Neural progenitor cell (in vitro differentiated cells): ENCODE data around the gene GUCY1B1.

ENCODE experiments used
- EZH2 ChIP-seq: fragments of 200-600 bp; sonication (generic); IDR thresholded peaks from 2 replicates; pipeline ENCODE4 v1.6.1; 2017; ENCODE audit warnings: antibody characterized with exemption, mild to moderate bottlenecking, moderate library complexity
- TF ChIP-seq, protein P1 (sequence below): fragments of 200-600 bp; sonication (generic); IDR thresholded peaks from 2 replicates; pipeline ENCODE4 v1.5.1; 2017; ENCODE audit warnings: antibody characterized with exemption, mild to moderate bottlenecking

DNA sequence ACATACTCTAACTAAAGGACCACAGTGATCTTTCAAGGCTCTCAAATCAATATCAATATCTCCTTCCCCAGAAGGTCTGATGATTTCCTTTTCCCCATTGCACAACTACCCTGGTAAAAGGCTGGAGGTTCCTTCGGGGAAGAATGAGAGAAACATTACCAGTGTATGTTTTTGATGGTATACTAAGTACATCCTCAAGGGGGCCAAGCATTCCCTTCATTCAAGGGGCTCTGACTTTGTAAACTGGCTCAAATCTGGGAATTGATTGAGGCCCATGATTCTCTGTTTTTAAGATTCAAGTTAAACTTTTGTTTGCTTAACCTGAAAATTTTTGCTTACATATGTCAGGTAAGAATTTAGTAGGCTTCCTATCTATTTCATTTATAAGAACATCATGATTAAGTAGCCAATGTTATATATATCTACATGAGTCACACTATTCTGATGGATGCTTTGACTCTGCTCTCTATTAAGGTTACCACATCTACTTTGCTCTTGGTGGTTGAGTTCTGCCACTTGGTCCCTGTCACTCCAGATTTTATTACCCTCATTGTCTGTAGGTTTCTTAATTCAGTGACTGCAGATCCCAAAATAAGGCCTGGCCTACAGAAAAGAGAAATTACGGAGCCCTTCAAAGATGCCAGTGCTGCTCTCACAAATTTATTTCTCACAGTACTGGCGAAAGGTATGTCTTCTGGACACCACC, 16.4 kb upstream of the GUCY1B1 start:
- TF ChIP-seq, protein P1, sequence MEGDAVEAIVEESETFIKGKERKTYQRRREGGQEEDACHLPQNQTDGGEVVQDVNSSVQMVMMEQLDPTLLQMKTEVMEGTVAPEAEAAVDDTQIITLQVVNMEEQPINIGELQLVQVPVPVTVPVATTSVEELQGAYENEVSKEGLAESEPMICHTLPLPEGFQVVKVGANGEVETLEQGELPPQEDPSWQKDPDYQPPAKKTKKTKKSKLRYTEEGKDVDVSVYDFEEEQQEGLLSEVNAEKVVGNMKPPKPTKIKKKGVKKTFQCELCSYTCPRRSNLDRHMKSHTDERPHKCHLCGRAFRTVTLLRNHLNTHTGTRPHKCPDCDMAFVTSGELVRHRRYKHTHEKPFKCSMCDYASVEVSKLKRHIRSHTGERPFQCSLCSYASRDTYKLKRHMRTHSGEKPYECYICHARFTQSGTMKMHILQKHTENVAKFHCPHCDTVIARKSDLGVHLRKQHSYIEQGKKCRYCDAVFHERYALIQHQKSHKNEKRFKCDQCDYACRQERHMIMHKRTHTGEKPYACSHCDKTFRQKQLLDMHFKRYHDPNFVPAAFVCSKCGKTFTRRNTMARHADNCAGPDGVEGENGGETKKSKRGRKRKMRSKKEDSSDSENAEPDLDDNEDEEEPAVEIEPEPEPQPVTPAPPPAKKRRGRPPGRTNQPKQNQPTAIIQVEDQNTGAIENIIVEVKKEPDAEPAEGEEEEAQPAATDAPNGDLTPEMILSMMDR, result peak; percentile 30
- TF ChIP-seq EZH2, result no peak
